Esophagus mucosa (tissue), 1 donor: Measurements from ENCODE around the gene CFAP74. TPM values are rescaled to one million over a fixed set of nuclear protein-coding genes. Genes with fewer than 3 reads are reported as not detected.
A peak's percentile ranks its signal among the peaks of the same experiment; 100 is the strongest.

Source experiments
- ATAC-seq: fragments of 200-7000 bp; cut with Tn5 transposase; one replicate; pipeline ENCODE4 v1.9.1; 2020
- total RNA-seq: library from RNA; stranded (reverse); gene quantifications from one replicate; pipeline ENCODE4 v1.2.4, GENCODE V29; 2023
- donor health status: DM: yes; HTN: yes; CAD: no.

The CFAP74 gene
- total RNA-seq, 1 donor from 2014 or later, result not detected

GRCh38 chr1:1969505-1969900 lies 34.1 kb downstream of the CFAP74 start:
- no peak for ATAC-seq

- peak; percentile 50 for ATAC-seq
Observed at GRCh38 chr1:1968767-1969504, 34.6 kb downstream of the CFAP74 start.

GRCh38 chr1:1967879-1968278 lies 35.7 kb downstream of the CFAP74 start:
- ATAC-seq, result no peak

GRCh38 chr1:1967151-1967550 lies 36.4 kb downstream of the CFAP74 start:
- ATAC-seq, result no peak

GRCh38 chr1:1966071-1966740 lies 37.4 kb downstream of the CFAP74 start:
- no peak for ATAC-seq

- ATAC-seq, result no peak
Observed at GRCh38 chr1:1965546-1965945, 38.0 kb downstream of the CFAP74 start.

- ATAC-seq, result no peak
Observed at GRCh38 chr1:1964811-1965210, 38.8 kb downstream of the CFAP74 start.

- ATAC-seq, result no peak
Observed at GRCh38 chr1:1963570-1963969, 40.0 kb downstream of the CFAP74 start.

GRCh38 chr1:1962752-1963151 lies 40.8 kb downstream of the CFAP74 start:
- no peak for ATAC-seq

GRCh38 chr1:1960480-1961196 lies 42.9 kb downstream of the CFAP74 start:
- no peak for ATAC-seq

GRCh38 chr1:1959840-1960479 lies 43.6 kb downstream of the CFAP74 start:
- ATAC-seq, result peak; percentile 84

GRCh38 chr1:1959459-1959839 lies 44.1 kb downstream of the CFAP74 start:
- ATAC-seq, result no peak

- ATAC-seq, result no peak
Observed at GRCh38 chr1:1958071-1958541, 45.5 kb downstream of the CFAP74 start.

- no peak for ATAC-seq
Observed at GRCh38 chr1:1957533-1957961, 46.0 kb downstream of the CFAP74 start.

GRCh38 chr1:1956586-1957532 lies 46.7 kb downstream of the CFAP74 start:
- ATAC-seq, result peak; percentile 39

- ATAC-seq, result no peak
Observed at GRCh38 chr1:1956101-1956500, 47.5 kb downstream of the CFAP74 start.

- ATAC-seq, result no peak
Observed at GRCh38 chr1:1955621-1956094, 47.9 kb downstream of the CFAP74 start.

GRCh38 chr1:1954831-1955441 lies 48.6 kb downstream of the CFAP74 start:
- no peak for ATAC-seq

- no peak for ATAC-seq
Observed at GRCh38 chr1:1954015-1954414, 49.6 kb downstream of the CFAP74 start.

- no peak for ATAC-seq
Observed at GRCh38 chr1:1950940-1951339, 52.6 kb downstream of the CFAP74 start.

GRCh38 chr1:1948783-1949182 lies 54.8 kb downstream of the CFAP74 start:
- no peak for ATAC-seq
